Hematopoietic multipotent progenitor cell treated with erythropoietin and hydrocortisone succinate and interleukin-3 and kit ligand, for 6 days (in vitro differentiated cells): ENCODE measurements around the gene ADGRL3.
"Not testable (repeated sequence)": the region's sequence is repeated elsewhere in the genome, so short reads cannot be mapped to it uniquely, and the experiment has no call there.

Source experiments
- DNase-seq: peaks from one replicate; pipeline ENCODE4 v3.0.0-alpha.2; 2015

Gene ADGRL3

DNA sequence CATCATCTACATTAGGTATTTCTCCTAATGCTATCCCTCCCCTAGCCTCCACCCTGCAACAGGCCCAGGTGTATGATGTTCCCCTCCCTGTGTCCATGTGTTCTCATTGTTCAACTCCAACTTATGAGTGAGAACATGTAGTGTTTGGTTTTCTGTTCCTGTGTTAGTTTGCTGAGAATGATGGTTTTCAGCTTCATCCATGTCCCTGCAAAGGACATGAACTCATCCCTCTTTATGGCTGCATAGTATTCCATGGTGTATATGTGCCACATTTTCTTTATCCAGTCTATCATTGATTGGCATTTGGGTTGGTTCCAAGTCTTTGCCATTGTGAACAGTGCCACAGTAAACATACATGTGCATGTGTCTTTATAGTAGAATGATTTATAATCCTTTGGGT lies 7.0 kb downstream of the ADGRL3 start:
- not testable (repeated sequence) for DNase-seq

- DNase-seq, result no peak
Measured at GRCh38 chr4:61210186-61210939, 10.2 kb downstream of the ADGRL3 start.

DNA sequence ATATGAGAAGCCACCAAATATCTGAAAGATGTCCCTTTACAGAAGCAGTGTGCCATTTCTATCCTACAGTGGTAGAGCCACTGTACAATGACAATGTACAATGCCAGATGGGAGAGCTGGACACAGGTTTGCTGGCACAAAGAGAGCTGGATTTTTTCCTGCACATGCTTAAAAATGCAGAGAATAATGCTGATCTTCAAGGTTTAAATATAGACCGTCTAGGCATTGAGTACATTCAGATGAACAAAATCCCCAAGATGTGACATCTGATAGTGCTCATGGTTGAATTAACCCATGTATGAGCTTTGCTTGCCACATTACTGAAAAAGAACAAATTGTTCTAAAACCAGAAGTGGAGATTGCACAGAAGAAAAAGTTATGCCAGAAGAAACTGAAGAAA lies 11.7 kb downstream of the ADGRL3 start:
- no peak for DNase-seq

GRCh38 chr4:61212788-61213187 lies 12.7 kb downstream of the ADGRL3 start:
- no peak for DNase-seq

GRCh38 chr4:61214680-61215079 lies 14.6 kb downstream of the ADGRL3 start:
- no peak for DNase-seq

DNA sequence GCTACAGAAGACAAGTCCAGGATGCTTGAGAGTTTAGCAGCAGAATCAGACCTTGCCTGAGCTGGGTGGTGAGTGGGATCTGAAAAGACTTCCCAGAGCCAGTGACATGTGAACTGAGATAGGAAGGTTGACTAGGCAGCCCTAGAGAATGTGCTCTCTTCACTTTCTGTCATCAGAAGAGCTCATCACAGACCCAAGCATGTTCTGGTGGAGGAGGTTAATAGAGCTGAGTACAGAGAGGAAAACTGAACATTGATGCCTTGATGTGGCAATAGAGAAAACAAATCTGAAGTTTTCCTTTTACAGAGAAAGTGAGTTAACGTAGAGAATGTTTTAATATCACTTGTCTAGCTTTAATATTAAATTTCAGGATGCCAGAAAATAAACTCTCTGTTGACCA lies 17.1 kb downstream of the ADGRL3 start:
- no peak for DNase-seq

DNA sequence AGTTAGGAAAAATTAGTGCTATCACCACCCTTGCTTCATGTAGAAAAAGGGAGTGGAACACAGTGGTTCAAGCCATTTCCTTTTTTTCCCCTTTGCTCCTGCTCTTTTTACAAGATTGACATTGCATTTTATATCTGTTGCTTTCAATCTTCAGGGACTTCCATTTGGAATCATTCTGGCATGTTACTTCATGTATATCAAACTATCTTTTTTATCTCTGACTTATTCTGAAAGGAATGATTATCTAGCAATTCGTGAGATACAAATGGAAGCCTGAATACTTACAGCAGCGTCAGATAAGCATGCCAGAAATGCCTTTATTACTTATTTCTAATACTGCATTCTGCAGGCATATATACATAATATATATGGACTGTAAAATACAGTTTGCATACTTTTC lies 20.4 kb downstream of the ADGRL3 start:
- DNase-seq, result no peak

- no peak for DNase-seq
Measured at GRCh38 chr4:61223385-61223784, 23.3 kb downstream of the ADGRL3 start.

GRCh38 chr4:61224573-61224972 lies 24.4 kb downstream of the ADGRL3 start:
- no peak for DNase-seq

DNA sequence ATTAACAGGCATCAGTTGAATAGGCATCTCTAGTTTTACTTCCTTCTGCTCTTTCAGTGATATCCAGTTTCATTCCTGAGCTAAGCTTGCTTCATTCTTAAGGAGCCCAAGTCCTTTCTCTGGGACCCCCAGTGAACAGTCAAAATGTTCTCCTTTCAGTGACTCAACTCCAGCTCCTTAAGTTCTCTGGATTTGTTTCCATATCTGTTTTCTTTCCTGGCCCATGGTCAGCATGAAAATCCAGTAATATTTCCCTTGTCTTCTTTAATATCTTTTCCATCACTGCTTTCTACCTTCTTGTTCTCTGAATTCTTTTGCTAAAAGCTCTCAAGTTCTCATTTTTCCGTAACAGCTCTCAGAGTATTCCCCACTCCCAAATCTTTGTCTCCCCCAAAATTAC lies 25.5 kb downstream of the ADGRL3 start:
- no peak for DNase-seq

- no peak for DNase-seq
Measured at GRCh38 chr4:61231421-61231820, 31.3 kb downstream of the ADGRL3 start.

DNA sequence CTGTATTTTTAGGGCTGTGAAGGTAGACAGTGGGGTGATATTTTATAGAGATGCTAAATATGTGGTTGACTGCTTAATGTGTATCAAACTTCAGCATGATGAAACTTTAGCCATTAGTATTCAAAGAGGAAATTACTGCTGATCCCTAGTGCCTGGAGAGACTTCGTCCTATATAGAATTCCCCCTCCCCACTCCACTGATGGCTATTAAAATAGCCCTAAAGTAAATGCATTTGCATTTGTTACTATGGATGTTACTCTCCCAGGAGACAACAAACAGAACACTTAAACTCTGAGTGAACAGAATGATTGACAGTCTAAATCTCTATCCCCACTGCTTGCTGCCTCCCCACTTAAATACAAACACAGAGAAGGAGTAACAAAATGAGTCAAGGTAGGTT lies 39.1 kb downstream of the ADGRL3 start:
- no peak for DNase-seq

DNA sequence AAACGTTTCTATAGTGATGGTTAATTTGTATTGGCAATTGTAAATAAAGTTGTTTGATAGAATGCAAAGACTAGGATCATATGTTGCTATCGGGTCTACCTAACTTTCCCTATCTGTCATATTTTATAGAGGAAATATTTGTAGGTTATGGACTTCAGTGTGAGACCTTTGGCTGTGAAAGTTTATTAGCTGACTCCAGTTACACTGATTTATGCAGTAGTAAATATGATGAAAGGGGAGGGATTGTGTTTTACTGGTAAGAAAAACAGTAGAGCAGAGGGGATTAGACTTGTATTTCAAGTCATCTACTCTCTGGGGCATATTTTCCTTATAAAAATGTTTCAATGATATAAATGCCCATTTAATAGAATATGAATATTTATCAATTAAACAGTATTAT lies 43.8 kb downstream of the ADGRL3 start:
- no peak for DNase-seq

DNA sequence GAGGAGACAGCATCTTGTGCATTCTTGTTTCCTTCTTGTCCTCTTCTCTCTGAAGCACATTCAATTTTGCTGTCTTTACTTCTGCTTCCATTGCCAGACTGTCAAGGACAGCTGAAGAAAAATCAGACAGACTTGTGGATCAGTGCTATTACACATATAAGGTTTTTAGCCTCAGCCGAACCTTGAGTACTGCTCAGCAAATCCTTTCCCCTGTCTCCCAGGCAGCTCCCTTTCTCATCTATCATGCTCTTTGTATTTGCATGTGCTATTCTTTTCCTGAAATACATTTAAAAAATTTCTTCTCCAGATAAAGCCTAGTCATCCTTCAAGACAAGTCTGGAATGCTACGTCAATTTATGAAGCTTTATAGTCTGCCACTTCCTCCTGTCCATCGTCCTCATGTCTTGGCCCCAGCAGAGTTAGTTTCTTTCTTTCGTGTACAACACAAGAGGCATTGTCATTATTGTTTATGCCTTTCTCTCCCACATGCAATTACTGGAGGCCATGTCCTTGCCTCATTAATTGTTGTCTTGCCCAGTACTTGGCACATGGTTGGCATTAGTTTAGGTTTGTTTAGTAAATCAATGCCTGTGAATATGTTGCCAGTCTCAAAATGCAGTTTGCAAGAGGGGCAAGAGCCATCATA lies 45.1 kb downstream of the ADGRL3 start:
- DNase-seq, result no peak

- no peak for DNase-seq
Measured at GRCh38 chr4:61246034-61246433, 45.9 kb downstream of the ADGRL3 start.

GRCh38 chr4:61248705-61249104 lies 48.6 kb downstream of the ADGRL3 start:
- DNase-seq, result no peak

DNA sequence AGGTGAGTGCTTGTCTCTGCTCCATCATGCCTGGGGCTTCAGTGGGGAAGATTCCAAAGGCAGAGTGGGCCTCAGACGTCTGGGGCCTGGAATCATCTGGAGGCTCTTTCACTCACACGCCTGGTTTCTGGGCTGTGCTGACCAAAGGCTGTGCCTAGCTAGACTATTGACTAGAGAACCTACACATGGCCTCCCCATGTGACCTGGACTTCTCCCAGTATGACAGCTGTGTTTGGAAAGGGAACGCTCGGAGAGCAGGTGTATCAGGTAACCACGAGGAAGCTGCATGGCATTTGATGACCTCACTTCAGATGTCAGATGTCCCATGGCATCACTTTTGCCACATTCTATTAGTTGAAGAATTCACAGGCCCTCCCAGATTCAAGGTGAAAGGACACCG lies 51.0 kb downstream of the ADGRL3 start:
- DNase-seq, result no peak

- DNase-seq, result no peak
Measured at GRCh38 chr4:61254406-61254805, 54.3 kb downstream of the ADGRL3 start.

GRCh38 chr4:61273233-61273632 lies 73.1 kb downstream of the ADGRL3 start:
- peak; percentile 41 for DNase-seq

DNA sequence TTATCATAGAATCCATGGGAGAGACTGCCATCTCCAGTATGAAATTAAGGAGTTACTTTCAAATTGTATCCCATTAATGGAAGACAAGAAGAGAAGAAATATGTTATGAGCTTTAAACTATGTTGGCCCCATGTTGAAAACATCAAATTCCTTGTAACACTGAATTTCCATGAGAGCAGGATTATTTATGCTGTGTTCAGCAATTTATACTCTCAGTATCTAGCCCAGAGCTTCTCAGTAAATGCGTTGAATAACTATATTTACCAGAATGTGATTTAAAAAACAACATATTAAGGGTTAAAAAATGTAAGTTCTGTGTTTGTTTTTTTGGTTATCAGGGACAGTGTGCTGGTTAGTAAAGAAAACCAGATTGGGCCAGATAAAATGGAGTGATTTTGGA lies 74.2 kb downstream of the ADGRL3 start:
- no peak for DNase-seq

DNA sequence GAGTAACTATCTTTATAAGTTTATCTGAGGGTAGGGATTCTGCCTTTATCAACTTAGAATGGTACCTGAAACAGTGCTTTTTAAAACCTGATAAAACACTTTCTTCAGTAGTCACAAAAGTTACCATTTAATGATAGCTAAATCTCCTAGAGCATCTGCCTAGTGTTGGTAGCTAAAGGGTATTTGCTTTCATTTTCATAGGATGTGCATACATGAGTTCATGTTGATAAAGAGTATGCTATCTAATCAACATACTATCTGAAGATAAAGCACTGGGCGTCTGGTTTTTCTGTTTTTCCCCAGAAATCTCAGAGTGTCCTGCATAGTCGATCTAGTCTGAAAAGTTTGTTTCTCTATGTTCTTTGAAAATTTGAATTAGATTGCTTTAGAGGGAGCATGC lies 75.1 kb downstream of the ADGRL3 start:
- no peak for DNase-seq

- DNase-seq, result no peak
Measured at GRCh38 chr4:61276029-61276428, 75.9 kb downstream of the ADGRL3 start.

DNA sequence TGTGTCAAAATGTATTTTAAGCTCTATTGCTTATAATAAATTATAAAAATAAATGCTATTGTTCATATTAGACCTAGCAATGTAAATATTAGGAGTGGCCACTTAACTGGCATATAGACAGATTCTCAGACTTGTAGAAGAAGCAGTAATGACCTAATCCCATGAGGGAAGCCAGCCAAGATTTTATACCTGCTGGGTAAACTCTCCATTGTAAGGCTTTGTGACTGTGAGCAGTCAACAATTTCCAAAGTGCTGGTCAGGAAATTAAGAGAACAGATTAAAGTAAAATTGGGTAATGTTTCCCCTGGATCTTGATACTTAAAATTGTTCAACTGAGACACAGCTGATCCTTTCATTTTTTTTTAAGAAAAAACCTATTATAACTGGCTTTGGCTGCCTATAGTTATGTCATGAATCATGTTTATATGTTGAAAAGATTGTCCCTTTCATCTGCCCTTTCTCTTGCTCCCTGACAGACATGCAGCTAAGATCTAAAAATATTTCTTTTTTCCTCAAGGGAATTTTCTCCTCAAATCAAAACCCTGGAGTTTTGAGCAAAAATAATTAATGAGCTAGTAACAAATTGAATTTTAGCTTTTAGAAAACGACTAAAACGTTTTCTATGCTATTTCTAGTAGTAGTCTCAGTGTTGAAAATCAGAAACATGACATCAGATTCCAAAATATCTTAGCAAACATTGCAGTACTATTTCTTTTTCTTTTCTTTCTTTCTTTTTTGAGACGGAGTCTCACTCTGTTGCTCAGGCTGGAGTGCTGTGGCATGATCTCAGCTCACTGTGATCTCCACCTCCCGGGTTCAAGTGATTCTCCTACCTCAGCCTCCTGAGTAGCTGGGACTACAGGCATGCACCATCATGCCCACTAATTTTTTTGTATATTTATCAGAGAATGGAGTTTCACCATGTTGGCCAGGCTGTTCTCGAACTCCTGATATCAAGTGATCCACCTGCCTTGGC lies 77.9 kb downstream of the ADGRL3 start:
- no peak for DNase-seq

DNA sequence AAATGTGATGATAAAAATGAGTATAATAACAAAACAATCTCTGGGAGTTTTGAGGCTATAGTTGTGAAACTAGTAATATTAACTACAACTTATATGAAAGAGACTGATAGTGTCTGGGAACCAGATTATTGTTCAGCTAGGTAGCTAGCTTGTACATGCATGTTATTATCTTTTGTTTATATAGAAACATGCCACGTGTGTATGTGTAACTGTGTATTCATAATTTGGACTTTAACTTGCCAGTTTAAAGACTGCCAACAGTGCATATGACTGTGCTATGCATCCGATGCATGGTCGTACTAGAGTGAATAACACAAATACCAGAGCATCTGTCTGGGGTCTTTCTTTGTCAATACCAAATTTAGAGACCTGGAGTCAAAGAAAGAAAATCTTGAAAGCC lies 92.2 kb downstream of the ADGRL3 start:
- no peak for DNase-seq
